IPS-18c (cell line): ENCODE results near the gene MAPK1.

Experiments used
- H3K4me3 ChIP-seq: 2 replicates; pipeline ENCODE4 v1.7.0; 2013; ENCODE audit warnings: low read depth, mild to moderate bottlenecking, low read length, moderate library complexity; ENCODE audit not compliant: insufficient read depth
- H3K9me3 ChIP-seq: one replicate; pipeline ENCODE4 v1.6.1; 2013; ENCODE audit warnings: mild to moderate bottlenecking, low read length, moderate library complexity; ENCODE audit not compliant: control insufficient read depth, insufficient read depth

MAPK1 gene

DNA sequence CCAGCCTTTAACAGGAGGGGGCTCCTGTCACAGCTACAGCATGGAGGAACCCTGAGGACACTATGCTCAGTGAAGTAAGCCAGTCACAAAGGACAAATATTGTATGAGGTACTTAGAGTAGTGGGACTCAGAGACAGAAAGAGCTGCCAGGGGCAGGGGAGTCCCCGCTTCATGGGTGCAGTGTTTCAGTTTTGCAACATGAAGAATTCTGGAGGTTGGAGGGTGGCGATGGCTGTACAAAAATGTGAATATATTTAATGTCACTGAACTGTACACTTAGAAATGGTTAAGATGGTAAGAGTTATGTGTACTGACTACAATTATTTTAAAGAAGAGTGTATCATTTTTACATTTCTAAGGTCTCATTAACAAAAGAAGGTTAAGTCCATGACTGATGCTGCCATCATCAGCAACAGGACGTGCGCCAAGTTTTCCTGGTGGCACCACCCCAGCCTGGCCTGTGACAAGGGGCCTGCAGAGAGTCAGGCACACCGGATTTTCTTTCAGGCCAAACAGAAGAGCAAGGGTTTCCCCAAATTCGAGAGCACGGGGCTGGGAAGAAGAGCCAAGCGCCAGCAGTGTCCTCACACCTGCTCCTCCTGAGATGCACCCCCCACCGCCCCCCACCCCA, 153.9 kb downstream of the MAPK1 start:
- no peaks in the 10 kb centered on the region for H3K9me3 ChIP-seq
- H3K4me3 ChIP-seq, result no peak overlapping the region

DNA sequence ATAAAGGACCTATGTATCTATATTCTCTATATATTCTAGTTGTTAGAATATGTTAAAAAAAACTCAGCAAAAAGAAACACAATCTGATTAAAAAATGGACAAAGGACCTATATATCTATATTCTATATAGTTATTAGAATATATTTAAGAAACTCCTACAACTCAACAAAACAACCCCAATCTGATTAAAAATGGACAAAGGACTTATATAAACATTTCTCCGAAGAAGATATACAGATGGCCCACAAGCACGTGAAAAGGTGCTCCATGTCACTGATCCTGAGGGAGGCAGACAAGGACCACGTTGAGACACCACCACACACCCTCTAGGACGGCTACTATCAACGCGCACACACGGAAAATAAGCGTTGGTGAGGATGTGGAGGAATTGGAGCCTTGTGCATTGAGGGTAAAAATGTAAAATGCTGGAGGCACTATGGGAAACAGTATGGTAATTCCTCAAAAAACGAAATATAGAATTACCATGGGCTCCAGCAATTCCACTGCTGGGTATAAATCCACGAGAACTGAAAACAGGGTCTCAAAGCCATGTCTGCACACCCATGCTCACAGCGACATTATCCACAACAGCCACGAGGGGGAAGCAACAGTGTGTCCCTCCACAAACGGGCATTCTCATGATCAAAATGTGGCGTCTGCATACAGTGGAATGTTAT, 154.6 kb downstream of the MAPK1 start:
- Histone ChIP-seq H3K4me3 (no peak overlapping the region), H3K9me3 (no peaks in the 10 kb centered on the region)

DNA sequence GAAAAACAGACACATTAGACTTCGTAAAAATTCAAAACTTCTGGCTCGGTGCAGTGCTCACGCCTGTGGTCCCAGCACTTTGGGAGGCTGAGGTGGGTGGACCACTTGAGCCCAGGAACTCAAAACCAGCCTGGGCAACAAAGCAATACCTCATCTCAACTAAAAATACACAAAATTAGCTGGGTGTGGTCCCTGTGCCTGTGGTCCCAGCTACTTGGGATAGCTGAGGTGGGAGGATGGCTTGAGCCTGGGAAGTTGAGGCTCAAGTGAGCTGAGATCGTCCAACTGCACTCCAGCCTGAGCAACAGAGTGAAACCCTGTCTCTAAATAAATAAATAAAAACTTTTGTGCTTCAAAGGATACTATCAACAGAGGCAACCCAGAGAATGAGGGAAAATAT, 155.6 kb downstream of the MAPK1 start:
- Histone ChIP-seq H3K4me3 (no peak overlapping the region), H3K9me3 (no peaks in the 10 kb centered on the region)

DNA sequence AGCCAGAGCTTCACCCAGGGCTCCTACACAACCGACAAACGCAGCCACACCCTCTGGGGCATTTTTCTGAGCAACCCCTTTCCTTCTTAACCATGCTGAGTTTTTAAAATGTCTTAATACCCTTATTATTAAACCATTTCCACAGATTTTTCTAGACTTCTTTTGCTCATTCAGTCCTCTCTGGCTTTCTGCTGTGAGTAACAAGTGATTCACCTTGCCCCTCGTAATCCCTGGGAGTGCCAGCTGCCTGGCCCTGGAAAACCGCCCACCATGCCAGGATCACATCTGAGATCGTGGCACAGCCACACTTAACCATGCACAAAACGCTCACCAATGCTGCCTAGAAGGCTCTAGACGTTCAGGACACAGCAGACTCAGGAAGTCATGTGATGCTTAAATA, 157.3 kb downstream of the MAPK1 start:
- no peaks in the 10 kb centered on the region for H3K9me3 ChIP-seq
- no peak overlapping the region for H3K4me3 ChIP-seq

DNA sequence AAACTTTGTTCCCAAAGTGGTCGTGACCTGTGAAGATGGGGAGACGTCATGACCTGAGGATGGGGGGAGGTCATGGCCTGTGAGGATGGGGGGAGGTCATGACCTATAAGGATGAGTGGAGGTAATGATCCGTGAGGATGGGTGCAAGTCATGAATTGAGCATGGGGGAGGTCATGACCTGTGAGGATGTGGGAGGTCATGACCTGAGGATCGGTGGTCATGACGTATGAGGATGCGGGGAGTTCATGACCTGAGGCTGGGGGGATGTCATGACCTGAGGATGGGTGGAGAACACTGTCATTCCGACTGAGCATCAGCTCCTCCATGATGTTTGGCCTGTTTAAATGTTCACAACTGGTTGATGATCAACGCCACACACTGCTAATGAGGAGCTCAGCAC, 157.8 kb downstream of the MAPK1 start:
- H3K9me3 ChIP-seq, result no peaks in the 10 kb centered on the region
- no peak overlapping the region for H3K4me3 ChIP-seq

DNA sequence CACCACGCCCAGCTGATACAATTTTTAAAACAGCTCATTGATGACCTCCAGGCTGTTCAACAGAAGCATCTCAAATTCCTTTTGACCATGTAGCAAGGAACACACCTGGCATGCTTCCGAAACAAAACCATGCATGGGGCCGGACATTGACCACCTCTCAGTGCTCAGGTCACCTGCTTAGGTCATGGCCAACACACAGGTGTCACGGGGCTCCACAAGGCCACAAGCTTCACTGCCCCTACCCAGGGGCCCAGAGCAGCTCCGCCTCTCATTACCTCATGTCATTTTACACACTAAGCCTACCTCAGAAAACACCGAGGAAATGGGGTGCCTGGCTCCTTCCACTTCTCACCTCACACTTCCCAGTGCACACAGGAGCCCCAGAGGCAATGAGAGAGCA, 158.5 kb downstream of the MAPK1 start:
- Histone ChIP-seq H3K9me3 (no peaks in the 10 kb centered on the region), H3K4me3 (no peak overlapping the region)

DNA sequence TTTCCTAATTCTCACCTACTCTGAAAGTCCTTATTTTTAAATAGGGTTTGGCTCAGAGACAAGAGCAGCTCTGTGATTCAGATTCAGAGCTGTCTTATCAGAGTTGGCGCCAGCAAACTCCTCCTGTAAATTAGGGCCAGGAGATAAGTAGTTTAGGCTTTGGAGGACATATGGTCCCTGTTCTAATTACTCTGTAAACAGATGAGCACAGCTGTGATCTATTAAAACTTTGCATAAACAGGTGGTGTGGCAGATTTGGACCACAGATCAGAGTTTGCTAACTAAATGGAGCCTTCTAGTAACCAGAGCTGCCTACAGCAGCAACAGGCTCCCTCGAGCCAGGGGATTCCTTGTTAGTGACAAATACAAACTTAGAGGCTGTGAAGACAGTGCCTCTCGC, 159.8 kb downstream of the MAPK1 start:
- Histone ChIP-seq H3K9me3 (no peaks in the 10 kb centered on the region), H3K4me3 (no peak overlapping the region)
